ENCODE results near the gene CDAN1. TPM values are rescaled to one million over a fixed set of nuclear protein-coding genes. Genes with fewer than 3 reads are reported as not detected.

The CDAN1 gene
- polyA plus RNA-seq, 1 donor from 2014 or later, result 16.8 TPM

DNA sequence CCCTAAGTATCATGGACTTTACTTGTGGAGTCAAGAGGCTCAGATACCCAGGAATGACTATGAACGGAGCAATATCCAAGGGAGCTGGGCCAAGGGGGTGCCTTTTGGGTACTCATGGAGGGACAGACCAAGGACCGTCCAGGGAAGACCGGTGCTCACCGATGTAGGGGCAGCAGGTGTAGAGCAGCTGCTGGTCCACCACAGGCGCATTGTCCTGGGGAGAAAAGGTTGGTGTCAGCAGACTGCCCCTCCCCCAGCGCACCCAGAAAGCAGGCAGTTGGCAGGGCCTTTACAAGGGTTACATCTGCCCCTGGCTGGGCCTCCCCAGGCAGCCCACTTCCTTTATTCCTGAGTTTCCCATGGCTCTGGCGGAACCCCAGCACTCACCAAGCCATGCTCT, 7.5 kb downstream of the CDAN1 start:
- Histone ChIP-seq H2AFZ (ENCODE audit: low read depth, low read length) (no peak overlapping the region), H3K79me2 (replicated peaks; ENCODE audit: insufficient read depth, low read length) (no peaks in the 10 kb centered on the region), H3F3A (ENCODE audit: insufficient read depth, low read length, poor library complexity, severe bottlenecking) (no peaks in the 10 kb centered on the region), H3K9me2 (ENCODE audit: insufficient read depth, low read length) (no peaks in the 10 kb centered on the region), H3K4me2 (ENCODE audit: low read length) (no peak overlapping the region), H3K9ac (ENCODE audit: low read length) (no peak overlapping the region), H3K27me3 (ENCODE audit: insufficient read depth, low read depth, low read length) (no peaks in the 10 kb centered on the region), H3K27ac (ENCODE audit: low read length) (no peak overlapping the region), H3K9me3 (ENCODE audit: low read length) (no peaks in the 10 kb centered on the region), H3K36me3 (ENCODE audit: insufficient read depth, low read length) (no peaks in the 10 kb centered on the region), H3K4me3 (ENCODE audit: low read length) (no peak overlapping the region), H4K20me1 (ENCODE audit: insufficient read depth) (no peaks in the 10 kb centered on the region)
- TF ChIP-seq SMC3 (conservative IDR thresholded peaks at IDR 0.05; ENCODE audit: poor library complexity) (no peak), EP300 (conservative IDR thresholded peaks at IDR 0.05; ENCODE audit: poor library complexity, severe bottlenecking) (no peak), MXI1 (conservative IDR thresholded peaks at IDR 0.05; ENCODE audit: poor library complexity, severe bottlenecking) (no peak), EZH2 (IDR thresholded peaks at IDR 0.05; ENCODE audit: borderline replicate concordance, insufficient read depth, low read length, poor library complexity, severe bottlenecking) (no peak), TAF1 (IDR thresholded peaks at IDR 0.05; ENCODE audit: low read depth) (no peak), POLR2AphosphoS5 (IDR thresholded peaks at IDR 0.05) (no peak), RAD21 (conservative IDR thresholded peaks at IDR 0.05) (no peak)
- TF ChIP-seq, protein P1, sequence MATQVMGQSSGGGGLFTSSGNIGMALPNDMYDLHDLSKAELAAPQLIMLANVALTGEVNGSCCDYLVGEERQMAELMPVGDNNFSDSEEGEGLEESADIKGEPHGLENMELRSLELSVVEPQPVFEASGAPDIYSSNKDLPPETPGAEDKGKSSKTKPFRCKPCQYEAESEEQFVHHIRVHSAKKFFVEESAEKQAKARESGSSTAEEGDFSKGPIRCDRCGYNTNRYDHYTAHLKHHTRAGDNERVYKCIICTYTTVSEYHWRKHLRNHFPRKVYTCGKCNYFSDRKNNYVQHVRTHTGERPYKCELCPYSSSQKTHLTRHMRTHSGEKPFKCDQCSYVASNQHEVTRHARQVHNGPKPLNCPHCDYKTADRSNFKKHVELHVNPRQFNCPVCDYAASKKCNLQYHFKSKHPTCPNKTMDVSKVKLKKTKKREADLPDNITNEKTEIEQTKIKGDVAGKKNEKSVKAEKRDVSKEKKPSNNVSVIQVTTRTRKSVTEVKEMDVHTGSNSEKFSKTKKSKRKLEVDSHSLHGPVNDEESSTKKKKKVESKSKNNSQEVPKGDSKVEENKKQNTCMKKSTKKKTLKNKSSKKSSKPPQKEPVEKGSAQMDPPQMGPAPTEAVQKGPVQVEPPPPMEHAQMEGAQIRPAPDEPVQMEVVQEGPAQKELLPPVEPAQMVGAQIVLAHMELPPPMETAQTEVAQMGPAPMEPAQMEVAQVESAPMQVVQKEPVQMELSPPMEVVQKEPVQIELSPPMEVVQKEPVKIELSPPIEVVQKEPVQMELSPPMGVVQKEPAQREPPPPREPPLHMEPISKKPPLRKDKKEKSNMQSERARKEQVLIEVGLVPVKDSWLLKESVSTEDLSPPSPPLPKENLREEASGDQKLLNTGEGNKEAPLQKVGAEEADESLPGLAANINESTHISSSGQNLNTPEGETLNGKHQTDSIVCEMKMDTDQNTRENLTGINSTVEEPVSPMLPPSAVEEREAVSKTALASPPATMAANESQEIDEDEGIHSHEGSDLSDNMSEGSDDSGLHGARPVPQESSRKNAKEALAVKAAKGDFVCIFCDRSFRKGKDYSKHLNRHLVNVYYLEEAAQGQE (IDR thresholded peaks at IDR 0.05; ENCODE audit: borderline replicate concordance), result no peak
- TF ChIP-seq, protein P2, sequence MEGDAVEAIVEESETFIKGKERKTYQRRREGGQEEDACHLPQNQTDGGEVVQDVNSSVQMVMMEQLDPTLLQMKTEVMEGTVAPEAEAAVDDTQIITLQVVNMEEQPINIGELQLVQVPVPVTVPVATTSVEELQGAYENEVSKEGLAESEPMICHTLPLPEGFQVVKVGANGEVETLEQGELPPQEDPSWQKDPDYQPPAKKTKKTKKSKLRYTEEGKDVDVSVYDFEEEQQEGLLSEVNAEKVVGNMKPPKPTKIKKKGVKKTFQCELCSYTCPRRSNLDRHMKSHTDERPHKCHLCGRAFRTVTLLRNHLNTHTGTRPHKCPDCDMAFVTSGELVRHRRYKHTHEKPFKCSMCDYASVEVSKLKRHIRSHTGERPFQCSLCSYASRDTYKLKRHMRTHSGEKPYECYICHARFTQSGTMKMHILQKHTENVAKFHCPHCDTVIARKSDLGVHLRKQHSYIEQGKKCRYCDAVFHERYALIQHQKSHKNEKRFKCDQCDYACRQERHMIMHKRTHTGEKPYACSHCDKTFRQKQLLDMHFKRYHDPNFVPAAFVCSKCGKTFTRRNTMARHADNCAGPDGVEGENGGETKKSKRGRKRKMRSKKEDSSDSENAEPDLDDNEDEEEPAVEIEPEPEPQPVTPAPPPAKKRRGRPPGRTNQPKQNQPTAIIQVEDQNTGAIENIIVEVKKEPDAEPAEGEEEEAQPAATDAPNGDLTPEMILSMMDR (IDR thresholded peaks at IDR 0.05; ENCODE audit: poor library complexity, severe bottlenecking), result no peak

DNA sequence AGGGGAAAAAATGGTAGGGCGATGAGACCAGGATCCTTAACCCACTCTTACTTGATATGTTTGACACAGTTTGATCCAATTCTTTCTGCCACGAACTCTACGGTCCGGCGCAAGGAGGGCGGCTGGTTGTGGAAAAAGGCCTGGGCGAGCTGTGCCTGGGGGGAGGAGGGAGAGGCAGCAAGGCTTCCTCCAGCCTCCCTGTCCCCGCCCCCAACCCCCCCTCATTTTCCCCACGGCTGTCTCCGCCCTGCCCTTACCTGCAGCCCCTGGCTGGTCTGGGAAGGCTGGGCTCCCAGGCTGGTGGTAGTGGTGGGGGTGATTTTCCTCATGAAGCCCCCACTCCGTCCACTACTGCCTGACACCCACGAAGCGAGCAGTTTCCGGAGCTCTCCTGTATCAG, 8.0 kb downstream of the CDAN1 start:
- no peak overlapping the region for H3K9ac ChIP-seq (ENCODE audit: low read length)
- H3K79me2 ChIP-seq (replicated peaks; ENCODE audit: insufficient read depth, low read length), result no peaks in the 10 kb centered on the region
- TF ChIP-seq, protein P1 (IDR thresholded peaks at IDR 0.05; ENCODE audit: borderline replicate concordance), result no peak
- TF ChIP-seq MXI1 (conservative IDR thresholded peaks at IDR 0.05; ENCODE audit: poor library complexity, severe bottlenecking) (no peak), EZH2 (IDR thresholded peaks at IDR 0.05; ENCODE audit: borderline replicate concordance, insufficient read depth, low read length, poor library complexity, severe bottlenecking) (no peak), TAF1 (IDR thresholded peaks at IDR 0.05; ENCODE audit: low read depth) (no peak), SMC3 (conservative IDR thresholded peaks at IDR 0.05; ENCODE audit: poor library complexity) (no peak), RAD21 (conservative IDR thresholded peaks at IDR 0.05) (no peak), POLR2AphosphoS5 (IDR thresholded peaks at IDR 0.05) (no peak), EP300 (conservative IDR thresholded peaks at IDR 0.05; ENCODE audit: poor library complexity, severe bottlenecking) (no peak)
- TF ChIP-seq, protein P2 (IDR thresholded peaks at IDR 0.05; ENCODE audit: poor library complexity, severe bottlenecking), result no peak
- no peaks in the 10 kb centered on the region for H4K20me1 ChIP-seq (ENCODE audit: insufficient read depth)
- H3K9me2 ChIP-seq (ENCODE audit: insufficient read depth, low read length), result no peaks in the 10 kb centered on the region
- no peak overlapping the region for H2AFZ ChIP-seq (ENCODE audit: low read depth, low read length)
- H3F3A ChIP-seq (ENCODE audit: insufficient read depth, low read length, poor library complexity, severe bottlenecking), result no peaks in the 10 kb centered on the region
- H3K4me3 ChIP-seq (ENCODE audit: low read length), result no peak overlapping the region
- H3K27ac ChIP-seq (ENCODE audit: low read length), result no peak overlapping the region
- H3K27me3 ChIP-seq (ENCODE audit: insufficient read depth, low read depth, low read length), result no peaks in the 10 kb centered on the region
- no peaks in the 10 kb centered on the region for H3K9me3 ChIP-seq (ENCODE audit: low read length)
- H3K36me3 ChIP-seq (ENCODE audit: insufficient read depth, low read length), result peaks cover 4% of the 10 kb centered on the region
- H3K4me2 ChIP-seq (ENCODE audit: low read length), result no peak overlapping the region

Data from neural cell (in vitro differentiated cells).